Activated CD4-positive, alpha-beta T cell treated with anti-CD3 and anti-CD28 coated beads for 1 hour (primary cell): ENCODE data around the gene XIST.
"Not testable (repeated sequence)": the region's sequence is repeated elsewhere in the genome, so short reads cannot be mapped to it uniquely, and the experiment has no call there.

ENCODE experiments used
- DNase-seq: peaks from one replicate; pipeline ENCODE4 v3.0.0-alpha.2; 2020

XIST gene

GRCh38 chrX:73792511-73792910, 60.0 kb downstream of the XIST start:
- not testable (repeated sequence) for DNase-seq

GRCh38 chrX:73785493-73785892, 67.0 kb downstream of the XIST start:
- no peak for DNase-seq
